ENCODE results near the gene TENT5A. TPM values are rescaled to one million over a fixed set of nuclear protein-coding genes. Genes with fewer than 3 reads are reported as not detected.

The TENT5A gene
- polyA plus RNA-seq, 3 donors: 9.1 to 28.9 (median 12.1) TPM

GRCh38 chr6:81762606-81763005 lies 10.1 kb upstream of the TENT5A start:
- intact Hi-C loops (cut with micrococcal nuclease): no loop called here
- Histone ChIP-seq H2AFZ (ENCODE audit: insufficient read depth, low read depth, low read length, poor library complexity, severe bottlenecking) (peak overlapping the region; percentile 49), H3K9ac (ENCODE audit: insufficient read depth, low read length, poor library complexity, severe bottlenecking) (no peak overlapping the region), H3K9me3 (replicated peaks in 1 of 2; ENCODE audit: control insufficient read depth in 1 of 2, insufficient read depth in 1 of 2, low read length in 2 of 2) (no peaks in the 10 kb centered on the region), H3K27ac (ENCODE audit: low read depth in 1 of 2, low read length in 2 of 2) (peak overlapping the region in 1 of 2 donors; percentile 15), H3K79me2 (ENCODE audit: insufficient read depth, low read length) (no peaks in the 10 kb centered on the region), H3K36me3 (replicated peaks in 1 of 2; ENCODE audit: control insufficient read depth in 1 of 2, insufficient read depth in 2 of 2, low read length in 2 of 2) (no peaks in the 10 kb centered on the region), H4K20me1 (ENCODE audit: insufficient read depth, low read length) (no peaks in the 10 kb centered on the region), H3K4me2 (replicated peaks; ENCODE audit: extremely low read depth, low read length, poor library complexity, severe bottlenecking) (no peak overlapping the region), H3K4me1 (ENCODE audit: control insufficient read depth in 1 of 2, insufficient read depth in 2 of 2, low read length in 2 of 2) (peaks cover 50 to 59% of the 10 kb centered on the region in 2 donors), H3K27me3 (ENCODE audit: control insufficient read depth in 2 of 2, insufficient read depth in 2 of 2, low read length in 2 of 2) (no peaks in the 10 kb centered on the region), H3K4me3 (replicated peaks in 1 of 3; ENCODE audit: low read depth in 2 of 3, low read length in 3 of 3) (no peak overlapping the region)
- H3K36me3 Mint-ChIP-seq: no peaks in the 10 kb centered on the region
- 0% methylated on average over 2 of the region's 4 CpGs for WGBS (ENCODE audit: insufficient coverage)
- no peak overlapping the region for H3K27ac Mint-ChIP-seq
- TF ChIP-seq, protein P1, sequence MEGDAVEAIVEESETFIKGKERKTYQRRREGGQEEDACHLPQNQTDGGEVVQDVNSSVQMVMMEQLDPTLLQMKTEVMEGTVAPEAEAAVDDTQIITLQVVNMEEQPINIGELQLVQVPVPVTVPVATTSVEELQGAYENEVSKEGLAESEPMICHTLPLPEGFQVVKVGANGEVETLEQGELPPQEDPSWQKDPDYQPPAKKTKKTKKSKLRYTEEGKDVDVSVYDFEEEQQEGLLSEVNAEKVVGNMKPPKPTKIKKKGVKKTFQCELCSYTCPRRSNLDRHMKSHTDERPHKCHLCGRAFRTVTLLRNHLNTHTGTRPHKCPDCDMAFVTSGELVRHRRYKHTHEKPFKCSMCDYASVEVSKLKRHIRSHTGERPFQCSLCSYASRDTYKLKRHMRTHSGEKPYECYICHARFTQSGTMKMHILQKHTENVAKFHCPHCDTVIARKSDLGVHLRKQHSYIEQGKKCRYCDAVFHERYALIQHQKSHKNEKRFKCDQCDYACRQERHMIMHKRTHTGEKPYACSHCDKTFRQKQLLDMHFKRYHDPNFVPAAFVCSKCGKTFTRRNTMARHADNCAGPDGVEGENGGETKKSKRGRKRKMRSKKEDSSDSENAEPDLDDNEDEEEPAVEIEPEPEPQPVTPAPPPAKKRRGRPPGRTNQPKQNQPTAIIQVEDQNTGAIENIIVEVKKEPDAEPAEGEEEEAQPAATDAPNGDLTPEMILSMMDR (IDR thresholded peaks at IDR 0.05): no peak
- peaks cover 0 to 1% (median 0%) of the 10 kb centered on the region in 3 donors for H3K27me3 Mint-ChIP-seq (ENCODE audit: low read depth in 3 of 3)
- H3K4me1 Mint-ChIP-seq: peaks cover 60% of the 10 kb centered on the region
- no peaks in the 10 kb centered on the region for H3K9me3 Mint-ChIP-seq
- no peak overlapping the region for H3K4me3 Mint-ChIP-seq
- no peak for DNase-seq

DNA sequence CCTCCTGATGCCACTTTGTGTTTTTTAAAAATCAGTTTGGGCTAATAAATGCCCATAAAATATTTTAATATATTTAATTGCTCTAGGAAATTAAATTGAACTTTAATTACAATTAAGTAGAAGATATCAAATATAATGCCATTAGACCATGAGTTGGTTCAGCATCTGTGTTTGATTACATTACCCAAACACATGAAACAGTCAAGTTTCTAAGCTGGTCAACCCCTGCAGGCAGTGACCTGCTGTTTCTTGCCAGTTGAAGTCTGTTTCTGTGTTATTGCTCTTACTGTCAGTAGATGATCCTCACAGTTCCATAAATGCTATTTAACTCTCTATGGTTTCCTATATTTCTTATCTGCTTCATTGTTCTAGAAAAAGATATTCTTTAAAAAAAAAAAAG lies 9.7 kb upstream of the TENT5A start:
- intact Hi-C loops (cut with micrococcal nuclease): no loop called here
- no peak for DNase-seq
- Mint-ChIP-seq H3K4me1 (peaks cover 60% of the 10 kb centered on the region), H3K36me3 (no peaks in the 10 kb centered on the region), H3K9me3 (no peaks in the 10 kb centered on the region), H3K27me3 (ENCODE audit: low read depth in 3 of 3) (peaks cover 0 to 1% (median 0%) of the 10 kb centered on the region in 3 donors), H3K27ac (peak overlapping the region in 1 of 7 donors; percentile 20), H3K4me3 (no peak overlapping the region)
- Histone ChIP-seq H3K79me2 (ENCODE audit: insufficient read depth, low read length) (no peaks in the 10 kb centered on the region), H3K4me1 (ENCODE audit: control insufficient read depth in 1 of 2, insufficient read depth in 2 of 2, low read length in 2 of 2) (peaks cover 50 to 59% of the 10 kb centered on the region in 2 donors), H2AFZ (ENCODE audit: insufficient read depth, low read depth, low read length, poor library complexity, severe bottlenecking) (peak overlapping the region; percentile 49), H3K4me3 (replicated peaks in 1 of 3; ENCODE audit: low read depth in 2 of 3, low read length in 3 of 3) (no peak overlapping the region), H3K36me3 (replicated peaks in 1 of 2; ENCODE audit: control insufficient read depth in 1 of 2, insufficient read depth in 2 of 2, low read length in 2 of 2) (no peaks in the 10 kb centered on the region), H3K27me3 (ENCODE audit: control insufficient read depth in 2 of 2, insufficient read depth in 2 of 2, low read length in 2 of 2) (no peaks in the 10 kb centered on the region), H3K9me3 (replicated peaks in 1 of 2; ENCODE audit: control insufficient read depth in 1 of 2, insufficient read depth in 1 of 2, low read length in 2 of 2) (no peaks in the 10 kb centered on the region), H3K4me2 (replicated peaks; ENCODE audit: extremely low read depth, low read length, poor library complexity, severe bottlenecking) (no peak overlapping the region), H3K27ac (ENCODE audit: low read depth in 1 of 2, low read length in 2 of 2) (peak overlapping the region in 1 of 2 donors; percentile 15), H4K20me1 (ENCODE audit: insufficient read depth, low read length) (no peaks in the 10 kb centered on the region), H3K9ac (ENCODE audit: insufficient read depth, low read length, poor library complexity, severe bottlenecking) (no peak overlapping the region)
- TF ChIP-seq, protein P1 (IDR thresholded peaks at IDR 0.05): no peak

All from CD14-positive monocyte (primary cell).